ENCODE measurements around the gene KCNT2.
"Not testable (repeated sequence)": the region's sequence is repeated elsewhere in the genome, so short reads cannot be mapped to it uniquely, and the experiment has no call there.

KCNT2 gene

DNA sequence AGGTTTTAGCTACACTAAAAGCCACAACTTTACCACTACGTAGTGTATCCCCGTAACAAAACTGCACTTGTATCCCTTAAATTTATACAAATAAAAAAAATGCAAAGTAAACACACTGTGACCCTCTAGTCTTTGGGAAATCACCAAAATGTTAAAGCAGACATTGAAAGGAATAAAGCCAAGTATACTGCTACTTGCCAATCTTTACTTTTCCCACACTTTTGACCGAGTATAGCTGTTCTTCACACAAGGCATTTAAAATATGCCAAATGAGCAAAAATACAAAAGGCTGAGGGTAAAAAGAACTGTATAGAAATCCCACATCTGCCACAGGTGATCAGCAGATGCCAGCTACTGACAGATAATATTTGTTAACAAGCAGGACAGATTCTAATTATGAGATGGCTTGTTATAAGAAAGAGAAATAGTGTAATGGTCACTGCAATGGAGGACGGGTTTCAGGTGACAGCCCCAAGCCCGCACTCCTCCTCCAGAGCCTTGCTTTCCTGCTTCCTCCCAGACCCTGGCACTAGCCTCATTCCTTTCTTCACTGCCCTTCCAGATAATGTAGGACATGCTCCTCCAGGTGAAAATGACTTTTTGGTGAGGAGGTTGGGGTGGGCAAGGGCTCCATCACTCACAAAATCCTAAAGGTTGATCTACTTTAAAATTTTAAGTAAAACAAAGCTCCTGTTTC lies 18.1 kb downstream of the KCNT2 start:
- no peak for DNase-seq

GRCh38 chr1:196584696-196585095 lies 23.5 kb downstream of the KCNT2 start:
- DNase-seq = no peak

GRCh38 chr1:196577386-196577785 lies 30.9 kb downstream of the KCNT2 start:
- DNase-seq = no peak

DNA sequence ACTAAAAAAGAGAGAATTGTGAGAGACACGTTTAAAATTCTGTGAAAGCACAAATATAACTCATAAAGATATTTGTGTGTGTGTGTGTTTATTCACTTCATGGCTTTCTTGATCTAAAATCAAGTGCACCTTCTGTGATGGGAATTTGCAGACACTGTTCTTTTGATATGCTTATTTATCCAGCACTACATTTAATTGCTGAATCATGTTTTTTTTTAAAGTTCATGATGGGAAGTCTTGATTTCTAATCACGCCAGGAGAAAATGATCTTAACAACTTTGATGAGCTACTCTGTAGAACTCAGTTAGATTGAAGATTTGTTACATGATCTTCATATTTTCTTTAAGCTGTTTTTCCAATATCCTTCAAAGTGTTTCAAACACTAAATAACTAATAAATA lies 35.0 kb downstream of the KCNT2 start:
- DNase-seq = no peak

DNA sequence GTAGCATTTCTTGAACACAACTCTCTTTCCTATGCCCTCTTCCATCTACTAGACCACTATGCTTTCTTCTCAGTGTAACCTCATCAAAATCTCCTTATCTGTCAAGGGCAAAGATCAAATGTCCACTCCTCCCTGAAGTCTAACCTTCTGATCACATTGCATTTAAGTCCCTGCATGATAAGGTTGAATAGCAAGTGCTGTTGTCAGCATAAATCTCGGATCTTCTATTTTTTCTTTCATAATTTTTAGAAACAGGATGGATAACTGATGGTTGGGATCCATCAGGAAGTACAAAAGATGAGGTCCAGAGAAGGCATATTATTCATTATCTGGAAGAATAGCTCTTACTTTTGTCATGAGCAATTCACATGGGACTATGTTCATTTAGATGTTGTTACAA lies 41.0 kb downstream of the KCNT2 start:
- no peak for DNase-seq

DNA sequence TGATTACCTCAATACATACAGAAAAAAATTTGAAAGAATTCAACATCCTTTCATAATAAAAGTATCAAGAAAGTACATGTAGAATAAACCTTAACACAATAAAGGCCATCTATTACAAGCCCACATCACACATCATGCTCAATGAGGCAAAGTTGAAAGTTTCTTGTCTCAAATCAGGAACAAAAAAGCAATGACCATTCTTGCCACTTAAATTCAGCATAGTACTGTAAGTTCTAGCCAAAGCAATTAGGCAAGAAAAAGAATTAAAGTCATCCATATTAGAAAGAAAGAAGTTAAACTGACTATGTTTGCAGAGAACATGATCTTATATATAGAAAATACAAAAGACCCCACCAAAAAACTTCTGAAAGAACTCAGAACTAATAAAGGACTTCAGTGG lies 44.5 kb downstream of the KCNT2 start:
- DNase-seq = no peak

DNA sequence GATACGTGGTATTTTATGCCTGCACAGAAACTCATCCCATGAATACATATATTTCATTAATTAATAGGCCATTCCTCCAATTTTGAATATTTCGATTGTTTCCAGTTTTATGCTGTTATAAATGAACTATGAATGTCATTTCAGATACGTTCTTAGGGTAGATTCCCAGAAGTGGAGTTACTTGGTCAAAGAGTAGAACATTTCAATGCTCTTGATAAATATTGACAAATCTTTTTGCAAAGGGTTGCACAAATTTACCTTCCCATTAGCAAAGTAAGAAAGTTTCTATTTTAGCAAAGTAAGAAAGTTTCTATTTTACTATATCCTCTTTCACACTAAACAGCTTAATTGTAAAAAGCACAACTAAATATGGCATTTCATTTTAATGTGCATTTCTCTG lies 48.9 kb downstream of the KCNT2 start:
- DNase-seq = no peak

- DNase-seq = no peak
Measured at GRCh38 chr1:196558411-196558810, 49.8 kb downstream of the KCNT2 start.

DNA sequence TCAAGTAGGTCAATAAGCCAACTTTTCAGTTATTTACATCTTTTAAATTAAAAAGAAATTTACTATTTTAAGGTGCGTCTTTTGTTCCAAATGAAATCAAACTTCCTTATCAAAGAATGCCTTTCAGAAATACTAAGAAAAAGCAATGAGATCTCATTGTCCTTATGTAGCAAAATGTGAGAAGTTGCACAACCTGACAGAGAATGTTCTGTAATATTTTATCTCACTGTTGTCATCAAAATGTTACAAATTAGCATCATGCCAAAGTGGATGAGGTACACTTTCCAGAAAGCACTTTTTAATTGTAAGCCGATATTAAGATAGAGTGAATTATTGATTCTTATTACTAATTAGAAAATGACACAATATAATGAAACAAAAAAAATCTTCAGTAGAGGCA lies 50.4 kb downstream of the KCNT2 start:
- no peak for DNase-seq

DNA sequence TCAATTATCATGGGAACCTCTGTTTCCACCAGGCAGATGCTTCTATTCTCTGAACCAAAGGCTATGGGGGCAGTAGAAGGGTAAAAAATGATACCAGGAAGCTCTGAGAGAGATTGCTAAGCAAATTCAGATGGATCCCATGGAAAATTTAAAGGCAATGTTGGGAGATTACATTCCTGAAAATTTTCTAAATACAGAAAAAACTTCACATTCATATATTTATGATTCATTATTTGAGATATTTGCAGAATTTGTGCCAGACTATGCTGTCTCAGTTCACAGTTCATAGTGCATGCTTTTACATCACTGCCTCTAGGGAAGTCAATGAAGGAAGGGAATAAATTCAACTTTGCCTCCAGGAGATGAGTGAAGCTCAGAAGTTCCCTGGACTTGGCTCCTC lies 57.5 kb downstream of the KCNT2 start:
- DNase-seq = no peak

DNA sequence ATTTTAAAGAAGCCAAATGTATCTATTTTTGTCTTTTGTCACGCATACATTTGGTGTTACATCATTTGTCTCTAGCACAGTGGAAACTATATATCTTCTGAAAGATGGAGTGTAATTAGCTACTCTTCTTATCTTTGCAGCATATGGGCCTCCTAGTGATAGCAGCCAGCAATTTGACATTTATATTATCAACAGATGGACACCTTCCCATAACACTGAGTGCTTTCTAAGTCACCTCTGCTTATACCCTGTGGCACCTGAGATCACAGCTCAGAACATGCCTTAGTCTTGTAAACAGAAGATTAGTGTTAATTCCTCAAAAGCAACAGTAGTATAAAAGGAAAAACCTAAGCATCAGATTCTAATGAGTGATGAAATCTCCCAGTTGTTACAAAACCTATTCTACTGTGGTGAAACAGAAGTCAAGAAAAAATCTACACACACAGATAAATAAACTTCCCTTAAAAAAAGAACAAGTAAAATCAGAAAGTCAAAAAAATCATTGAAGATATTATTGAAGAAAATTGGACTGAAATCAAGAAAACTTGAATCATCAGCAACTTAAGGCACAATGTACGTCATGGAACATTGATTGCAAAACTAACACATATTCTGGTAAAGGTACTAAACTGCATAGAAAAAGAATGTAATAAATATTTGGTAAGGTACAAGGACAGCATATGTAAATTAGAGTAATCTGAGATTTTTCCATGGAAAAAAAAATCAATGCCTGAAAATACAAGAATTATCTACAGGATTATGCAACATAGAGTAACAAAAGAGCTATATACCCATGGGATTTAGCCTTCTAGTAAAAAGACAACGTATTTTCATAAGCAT lies 61.7 kb downstream of the KCNT2 start:
- no peak for DNase-seq

- no peak for DNase-seq
Measured at GRCh38 chr1:196545222-196545621, 63.0 kb downstream of the KCNT2 start.

GRCh38 chr1:196544617-196545016 lies 63.6 kb downstream of the KCNT2 start:
- DNase-seq = no peak

DNA sequence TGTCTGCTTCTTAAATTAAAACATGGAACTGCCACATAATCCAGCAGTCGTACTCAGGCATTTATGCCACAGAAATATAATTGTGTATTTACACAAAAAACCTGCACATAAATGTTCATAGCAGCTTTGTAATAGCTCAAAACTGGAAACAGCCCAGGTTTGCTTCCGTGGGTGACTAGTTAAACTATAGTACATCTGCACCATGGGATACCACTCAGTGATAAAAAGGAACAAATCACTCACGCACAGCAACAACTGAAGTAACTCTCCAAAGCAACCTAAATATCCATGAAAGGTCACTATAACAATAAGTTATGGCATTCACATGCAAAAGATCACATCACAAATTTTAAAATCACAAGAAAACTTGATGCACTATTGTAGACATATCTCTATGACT lies 64.4 kb downstream of the KCNT2 start:
- no peak for DNase-seq

GRCh38 chr1:196538473-196538872 lies 69.8 kb downstream of the KCNT2 start:
- no peak for DNase-seq

DNA sequence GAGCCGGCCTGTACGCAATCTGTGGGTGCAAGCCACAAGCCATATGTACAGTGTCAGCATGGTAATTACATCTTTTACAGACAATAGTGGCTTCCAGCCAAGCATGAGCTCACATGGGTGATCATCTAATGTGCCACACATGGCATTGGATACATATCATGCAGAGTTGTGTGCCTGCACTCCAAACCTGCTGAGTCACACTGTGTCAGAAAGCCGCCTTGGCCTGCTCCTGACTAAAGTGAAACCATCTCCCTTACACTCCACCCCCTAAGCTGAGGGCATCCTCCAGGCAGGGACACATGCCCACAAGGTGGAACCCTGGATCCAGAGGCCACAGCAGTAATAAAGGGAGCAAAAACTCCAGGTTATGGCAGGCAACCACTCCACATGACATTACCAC lies 72.5 kb downstream of the KCNT2 start:
- no peak for DNase-seq

- no peak for DNase-seq
Measured at GRCh38 chr1:196531737-196532524, 76.3 kb downstream of the KCNT2 start.

GRCh38 chr1:196527919-196528318 lies 80.3 kb downstream of the KCNT2 start:
- no peak for DNase-seq

DNA sequence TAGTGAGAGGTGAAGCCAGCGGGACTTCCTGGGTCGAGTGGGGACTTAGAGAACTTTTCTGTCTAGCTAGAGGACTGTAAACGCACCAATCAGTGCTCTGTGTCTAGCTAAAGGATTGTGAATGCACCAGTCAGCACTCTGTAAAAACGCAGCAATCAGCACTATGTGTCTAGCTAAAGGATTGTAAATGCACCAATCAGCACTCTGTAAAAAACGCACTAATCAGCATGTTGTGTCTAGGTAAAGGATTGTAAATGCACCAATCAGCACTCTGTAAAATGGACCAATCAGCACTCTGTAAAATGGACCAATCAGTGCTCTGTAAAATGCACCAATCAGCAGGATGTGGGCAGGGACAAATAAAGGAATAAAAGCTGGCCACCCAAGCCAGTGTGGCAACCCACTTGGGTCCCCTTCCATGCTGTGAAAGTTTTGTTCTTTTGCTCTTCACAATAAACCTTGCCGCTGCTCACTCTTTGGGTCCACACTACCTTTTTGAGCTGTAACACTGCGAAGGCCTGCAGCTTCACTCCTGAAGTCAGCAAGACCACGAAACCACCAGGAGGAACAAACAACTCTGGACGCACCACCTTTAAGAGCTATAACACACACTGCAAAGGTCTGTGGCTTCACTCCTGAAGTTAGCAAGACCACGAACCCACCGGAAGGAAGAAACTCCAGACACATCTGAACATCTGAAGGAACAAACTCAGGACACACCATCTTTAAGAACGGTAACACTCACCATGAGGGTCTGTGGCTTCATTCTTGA lies 85.5 kb downstream of the KCNT2 start:
- not testable (repeated sequence) for DNase-seq

DNA sequence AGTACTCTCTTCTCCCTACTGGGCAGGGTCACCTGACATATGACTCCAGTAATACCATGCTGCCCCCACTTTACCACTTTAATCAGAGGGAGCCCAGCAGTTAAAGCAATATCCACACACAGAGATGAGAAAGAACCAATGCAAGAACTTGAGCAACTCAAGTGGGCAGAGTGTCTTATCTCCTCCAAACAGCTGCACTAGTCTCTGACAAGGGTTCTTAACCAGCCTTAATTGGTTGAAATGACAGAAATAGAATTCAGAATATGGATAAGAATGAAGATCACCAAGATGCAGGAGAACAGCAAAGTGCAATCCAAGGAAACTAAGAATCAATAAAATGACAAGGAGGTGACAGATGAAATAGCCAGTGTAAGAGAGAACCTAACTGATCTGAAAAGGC lies 91.0 kb downstream of the KCNT2 start:
- DNase-seq = no peak

DNA sequence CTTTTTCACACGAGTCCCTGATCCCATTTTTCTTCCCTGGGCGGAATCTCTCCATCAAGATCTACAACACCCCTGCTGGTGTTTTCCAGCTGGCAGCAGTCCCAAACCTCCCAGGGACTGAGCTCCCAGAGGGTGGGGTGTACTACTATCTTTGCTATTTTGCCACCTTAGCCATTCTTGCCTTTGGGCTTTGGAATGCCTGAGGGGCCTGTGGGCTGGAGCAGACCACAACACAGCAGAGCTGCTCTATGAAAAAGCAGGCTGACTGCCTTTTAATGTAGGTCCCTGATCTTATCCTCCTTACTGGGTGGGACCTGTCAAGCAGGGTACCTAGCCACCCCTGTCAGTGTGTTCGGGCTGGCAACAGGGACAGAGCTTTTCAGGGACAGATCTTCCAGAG lies 91.9 kb downstream of the KCNT2 start:
- DNase-seq = no peak

- DNase-seq = no peak
Measured at GRCh38 chr1:196515904-196516303, 92.3 kb downstream of the KCNT2 start.

- DNase-seq = no peak
Measured at GRCh38 chr1:196513821-196514220, 94.4 kb downstream of the KCNT2 start.
